PC-9 (cell line): Measurements from ENCODE around the gene SLC11A2. TPM values are rescaled to one million over a fixed set of nuclear protein-coding genes. Genes with fewer than 3 reads are reported as not detected.

ENCODE experiments used
- BruUV-seq: library from RNA; stranded (reverse); fragments of 400-500 nt; replicated peaks from 2 replicates; lab custom pipeline; 2021; lab: Mats Ljungman, UMichigan
- CTCF ChIA-PET: fragments of 300-600 bp; sonication (Branson Sonifier 250); formaldehyde crosslinking; loops from one replicate; lab custom pipeline; 2022; ENCODE audit warnings: antibody characterized with exemption; lab: Charles Lee
- POLR2A ChIA-PET: fragments of 300-600 bp; sonication (Branson Sonifier 250); formaldehyde crosslinking; loops from one replicate; lab custom pipeline; 2022; ENCODE audit warnings: antibody characterized with exemption; ENCODE audit not compliant: unreplicated experiment; lab: Charles Lee
- DNase-seq, 2 experiments: peaks; one replicate each; pipeline versions ENCODE4 v3.0.0 to v3.0.0-alpha.2; 2015 to 2022; ENCODE audit warnings: mixed read lengths in 1 of 2
- H2AFZ ChIP-seq: fragments of 200-600 bp; sonication (generic); 2 replicates; pipeline ENCODE4 v1.8.1; 2017; ENCODE audit warnings: antibody characterized with exemption
- H3F3A ChIP-seq: fragments of 200-600 bp; sonication (generic); 2 replicates; pipeline ENCODE4 v1.8.1; 2017; ENCODE audit warnings: antibody characterized with exemption, mild to moderate bottlenecking, low read depth; ENCODE audit not compliant: insufficient read depth
- H3K27ac ChIP-seq: fragments of 200-600 bp; sonication (generic); 2 replicates; pipeline ENCODE4 v1.6.1; 2016; ENCODE audit warnings: mixed run types
- H3K27me3 ChIP-seq: fragments of 200-600 bp; sonication (generic); 2 replicates; pipeline ENCODE4 v1.6.1; 2016; ENCODE audit warnings: low read depth, mixed run types; ENCODE audit not compliant: insufficient read depth
- H3K36me3 ChIP-seq: fragments of 200-600 bp; sonication (generic); 2 replicates; pipeline ENCODE4 v1.6.1; 2016; ENCODE audit warnings: low read depth, mixed run types
- H3K4me1 ChIP-seq: fragments of 200-600 bp; sonication (generic); replicated peaks from 2 replicates; pipeline ENCODE4 v1.6.1; 2016; ENCODE audit warnings: mixed run types; ENCODE audit not compliant: insufficient read depth
- H3K4me2 ChIP-seq: fragments of 200-600 bp; sonication (generic); 2 replicates; pipeline ENCODE4 v1.6.1; 2017; ENCODE audit warnings: mixed run types
- H3K4me3 ChIP-seq: fragments of 200-600 bp; sonication (generic); 2 replicates; pipeline ENCODE4 v1.6.1; 2016; ENCODE audit warnings: mixed run types
- H3K79me2 ChIP-seq: fragments of 200-600 bp; sonication (generic); 2 replicates; pipeline ENCODE4 v1.6.1; 2017; ENCODE audit warnings: low read depth, mixed run types
- H3K9me2 ChIP-seq: fragments of 200-600 bp; sonication (generic); 2 replicates; pipeline ENCODE4 v1.8.1; 2017; ENCODE audit warnings: mild to moderate bottlenecking; ENCODE audit not compliant: insufficient read depth
- H3K9me3 ChIP-seq: fragments of 200-600 bp; sonication (generic); 2 replicates; pipeline ENCODE4 v1.8.1; 2016; ENCODE audit warnings: low read depth; ENCODE audit not compliant: insufficient read depth
- H4K20me1 ChIP-seq: fragments of 200-600 bp; sonication (generic); 2 replicates; pipeline ENCODE4 v1.8.1; 2017; ENCODE audit not compliant: insufficient read depth
- EZH2 ChIP-seq: fragments of 200-600 bp; sonication (generic); IDR thresholded peaks from 2 replicates; pipeline ENCODE4 v1.8.0; 2017; ENCODE audit warnings: antibody characterized with exemption, low read depth
- intact Hi-C: fragments of 100-400 bp; cut with micrococcal nuclease; formaldehyde crosslinking; loops from one replicate; pipeline ENCODE4 v1.10.0; 2022; ENCODE audit not compliant: unreplicated experiment
- total RNA-seq: library from RNA; stranded (reverse); gene quantifications from 2 replicates; pipeline ENCODE4 v1.2.3, GENCODE V29; 2021
- TF ChIP-seq, protein P1 (sequence below): fragments of 200-600 bp; sonication (generic); conservative IDR thresholded peaks from 2 replicates; pipeline ENCODE4 v1.6.1; 2017; ENCODE audit warnings: mixed run types, antibody characterized with exemption, mild to moderate bottlenecking, moderate library complexity

The SLC11A2 gene
- total RNA-seq, 1 experiment from 2014 or later, result 45.7 TPM

- Histone ChIP-seq H4K20me1 (no peaks in the 10 kb centered on the region), H3K4me1 (no peaks in the 10 kb centered on the region), H3K79me2 (no peaks in the 10 kb centered on the region), H3F3A (peaks cover 20% of the 10 kb centered on the region; the same call in 1 of the 2 replicates), H3K4me3 (no peak overlapping the region), H3K27me3 (no peaks in the 10 kb centered on the region), H2AFZ (no peak overlapping the region), H3K9me3 (no peaks in the 10 kb centered on the region), H3K36me3 (peaks cover 5% of the 10 kb centered on the region), H3K27ac (peak overlapping the region; percentile 9; the same call in 1 of the 2 replicates), H3K9me2 (no peaks in the 10 kb centered on the region), H3K4me2 (no peak overlapping the region)
- TF ChIP-seq EZH2, result no peak
- TF ChIP-seq, protein P1, sequence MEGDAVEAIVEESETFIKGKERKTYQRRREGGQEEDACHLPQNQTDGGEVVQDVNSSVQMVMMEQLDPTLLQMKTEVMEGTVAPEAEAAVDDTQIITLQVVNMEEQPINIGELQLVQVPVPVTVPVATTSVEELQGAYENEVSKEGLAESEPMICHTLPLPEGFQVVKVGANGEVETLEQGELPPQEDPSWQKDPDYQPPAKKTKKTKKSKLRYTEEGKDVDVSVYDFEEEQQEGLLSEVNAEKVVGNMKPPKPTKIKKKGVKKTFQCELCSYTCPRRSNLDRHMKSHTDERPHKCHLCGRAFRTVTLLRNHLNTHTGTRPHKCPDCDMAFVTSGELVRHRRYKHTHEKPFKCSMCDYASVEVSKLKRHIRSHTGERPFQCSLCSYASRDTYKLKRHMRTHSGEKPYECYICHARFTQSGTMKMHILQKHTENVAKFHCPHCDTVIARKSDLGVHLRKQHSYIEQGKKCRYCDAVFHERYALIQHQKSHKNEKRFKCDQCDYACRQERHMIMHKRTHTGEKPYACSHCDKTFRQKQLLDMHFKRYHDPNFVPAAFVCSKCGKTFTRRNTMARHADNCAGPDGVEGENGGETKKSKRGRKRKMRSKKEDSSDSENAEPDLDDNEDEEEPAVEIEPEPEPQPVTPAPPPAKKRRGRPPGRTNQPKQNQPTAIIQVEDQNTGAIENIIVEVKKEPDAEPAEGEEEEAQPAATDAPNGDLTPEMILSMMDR, result no peak
- intact Hi-C loops, result loop anchor here (5.0 kb wide), 2 partner anchors 43 to 482 kb away; partner anchors contain the start of genes DIP2B and SLC11A2
- DNase-seq, result no peak
- POLR2A ChIA-PET, result no interaction called here
- BruUV-seq, result no TSS peak
- CTCF ChIA-PET, result interaction anchor here (0.6 to 1.3 kb wide), 3 partner anchors 11 to 885 kb away, joined by 3 to 7 read pairs (median 5); no protein-coding TSS in a partner anchor
These were observed 41.4 kb downstream of the SLC11A2 start for GRCh38 chr12:50984586-50985298.

DNA sequence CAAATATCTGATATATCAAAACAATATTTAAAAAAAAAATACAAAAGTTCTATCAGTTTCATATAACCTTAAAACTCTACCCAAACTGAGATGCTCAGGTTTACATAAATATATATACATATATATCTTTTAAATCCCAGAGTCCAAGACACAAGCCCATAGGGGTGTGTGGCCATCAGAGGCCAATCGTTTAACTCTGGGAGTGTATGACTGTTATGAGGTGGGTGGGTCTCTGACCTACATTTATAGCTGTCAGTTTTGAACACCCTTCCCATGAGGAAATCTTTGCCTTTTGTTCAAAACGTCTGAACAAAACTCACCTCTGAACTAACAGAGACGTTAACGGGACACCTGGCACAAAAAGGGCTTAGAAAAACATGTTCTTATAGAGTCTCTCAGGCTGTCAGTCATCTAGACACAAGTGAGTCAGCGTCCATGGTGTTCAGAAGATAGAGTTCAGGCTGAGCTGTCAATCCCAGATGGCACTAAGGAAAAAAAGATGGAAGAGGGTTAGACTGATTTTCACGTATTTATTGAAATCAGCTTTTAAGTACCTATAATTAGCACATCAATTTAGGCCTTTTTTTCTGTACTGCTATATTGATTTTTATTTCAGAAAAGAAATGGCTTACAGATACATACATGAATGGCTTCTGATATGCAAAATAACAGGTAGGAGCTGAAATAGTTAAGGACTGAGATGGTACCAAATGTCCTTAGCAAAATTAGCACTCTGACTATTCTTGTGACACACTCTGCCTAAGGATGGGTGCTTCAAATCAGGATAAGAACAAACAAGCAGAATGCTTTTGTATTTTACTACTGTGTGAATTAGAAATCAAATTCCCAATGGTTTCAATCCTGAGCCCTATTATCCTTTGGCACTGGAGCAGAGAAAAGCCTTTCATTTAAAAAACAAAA, 44.6 kb downstream of the SLC11A2 start:
- ChIA-PET CTCF (no interaction called here), POLR2A (no interaction called here)
- BruUV-seq, result no TSS peak
- Histone ChIP-seq H3K4me3 (no peak overlapping the region), H3K9me3 (no peaks in the 10 kb centered on the region), H3K9me2 (no peaks in the 10 kb centered on the region), H3K79me2 (no peaks in the 10 kb centered on the region), H3K27me3 (no peaks in the 10 kb centered on the region), H3K36me3 (peaks cover 2% of the 10 kb centered on the region; the same call in 1 of the 2 replicates), H3K4me1 (no peaks in the 10 kb centered on the region), H3F3A (peaks cover 10% of the 10 kb centered on the region; the same call in 1 of the 2 replicates), H2AFZ (no peak overlapping the region), H4K20me1 (no peaks in the 10 kb centered on the region), H3K4me2 (no peak overlapping the region), H3K27ac (no peak overlapping the region)
- intact Hi-C loops, result no loop called here
- DNase-seq, result no peak
- TF ChIP-seq EZH2, result no peak
- TF ChIP-seq, protein P1, result no peak

DNA sequence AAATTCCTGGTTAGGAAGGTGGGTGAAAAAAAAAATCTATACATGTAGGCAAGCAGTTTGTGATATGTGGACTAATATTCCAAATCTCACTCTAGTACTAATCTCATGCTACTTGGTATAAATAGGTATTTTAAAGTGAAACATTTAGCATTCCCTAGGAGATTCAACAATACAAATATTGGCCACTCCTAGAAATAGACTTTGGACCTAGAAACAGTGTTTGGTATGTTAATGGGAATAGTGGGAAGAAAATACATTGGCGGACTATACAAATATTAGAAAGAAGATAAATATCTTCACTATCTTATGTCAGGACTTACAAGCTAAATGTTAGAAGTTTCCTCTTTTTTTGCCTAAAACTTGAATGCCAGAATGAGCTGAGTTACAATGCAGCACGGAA, 45.6 kb downstream of the SLC11A2 start:
- Histone ChIP-seq H2AFZ (no peak overlapping the region), H3K36me3 (no peaks in the 10 kb centered on the region; the same call in 1 of the 2 replicates), H3K27me3 (no peaks in the 10 kb centered on the region), H3K79me2 (no peaks in the 10 kb centered on the region), H3K9me2 (no peaks in the 10 kb centered on the region), H3F3A (peaks cover 10% of the 10 kb centered on the region; the same call in 1 of the 2 replicates), H4K20me1 (no peaks in the 10 kb centered on the region), H3K4me3 (no peak overlapping the region), H3K27ac (no peak overlapping the region), H3K9me3 (no peaks in the 10 kb centered on the region), H3K4me2 (no peak overlapping the region), H3K4me1 (no peaks in the 10 kb centered on the region)
- intact Hi-C loops, result no loop called here
- POLR2A ChIA-PET, result no interaction called here
- TF ChIP-seq EZH2, result no peak
- TF ChIP-seq, protein P1, result no peak
- CTCF ChIA-PET, result no interaction called here
- no peak for DNase-seq
- BruUV-seq, result no TSS peak
